Smooth muscle cell (in vitro differentiated cells): ENCODE measurements around the gene EPHB2. TPM values are rescaled to one million over a fixed set of nuclear protein-coding genes. Genes with fewer than 3 reads are reported as not detected.

Experiments used
- DNase-seq: peaks from one replicate; lab custom pipeline; 2025; ENCODE audit not compliant: unreplicated experiment; lab: John Stamatoyannopoulos, UW
- H2AFZ ChIP-seq: fragments of 200-600 bp; sonication (generic); 2 replicates; pipeline ENCODE4 v1.6.0; 2016; ENCODE audit warnings: antibody characterized with exemption, low read depth, mild to moderate bottlenecking
- H3F3A ChIP-seq: fragments of 200-600 bp; sonication (generic); 2 replicates; pipeline ENCODE4 v1.6.0; 2017; ENCODE audit warnings: antibody characterized with exemption, low read depth
- H3K27ac ChIP-seq: fragments of 200-600 bp; sonication (generic); 2 replicates; pipeline ENCODE4 v1.5.1; 2016; ENCODE audit warnings: low read depth, mild to moderate bottlenecking
- H3K27me3 ChIP-seq: fragments of 200-600 bp; sonication (generic); 2 replicates; pipeline ENCODE4 v1.6.1; 2016; ENCODE audit warnings: low read depth, mild to moderate bottlenecking
- H3K36me3 ChIP-seq: fragments of 200-600 bp; sonication (generic); 2 replicates; pipeline ENCODE4 v1.5.1; 2016; ENCODE audit warnings: low read depth
- H3K4me1 ChIP-seq: fragments of 200-600 bp; sonication (generic); 2 replicates; pipeline ENCODE4 v1.5.1; 2016; ENCODE audit warnings: low read depth
- H3K4me2 ChIP-seq: fragments of 200-600 bp; sonication (generic); 2 replicates; pipeline ENCODE4 v1.6.0; 2016; ENCODE audit warnings: mild to moderate bottlenecking
- H3K4me3 ChIP-seq: fragments of 200-600 bp; sonication (generic); 2 replicates; pipeline ENCODE4 v1.5.1; 2016; ENCODE audit warnings: mild to moderate bottlenecking
- H3K79me2 ChIP-seq: fragments of 200-600 bp; sonication (generic); 2 replicates; pipeline ENCODE4 v1.6.0; 2016; ENCODE audit warnings: low read depth, mild to moderate bottlenecking
- H3K9ac ChIP-seq: fragments of 200-600 bp; sonication (generic); 2 replicates; pipeline ENCODE4 v1.6.0; 2016; ENCODE audit warnings: low read depth
- H3K9me3 ChIP-seq: fragments of 200-600 bp; sonication (generic); replicated peaks from 2 replicates; pipeline ENCODE4 v1.5.1; 2016; ENCODE audit warnings: low read depth
- H4K20me1 ChIP-seq: fragments of 200-600 bp; sonication (generic); 2 replicates; pipeline ENCODE4 v1.6.0; 2016; ENCODE audit warnings: low read depth
- WGBS: methylation state at CpG from one replicate; pipeline ENCODE4 v1.1.7; 2016; ENCODE audit warnings: low lambda C conversion rate; 5-methylcytosine and 5-hydroxymethylcytosine counted together
- polyA plus RNA-seq: library from polyadenylated mRNA; unstranded; fragments of >200 nt; fragmentation: Nextera tagmentation; extraction: Ambion mirVana; gene quantifications from 2 replicates; pipeline ENCODE4 v1.2.1, GENCODE V29; 2016
- total RNA-seq: library from RNA; depleted of rRNA; stranded (reverse); fragments of >200 nt; gene quantifications from 2 replicates; pipeline ENCODE4 v1.2.3, GENCODE V29; 2014
- TF ChIP-seq, protein P1 (sequence below): fragments of 200-600 bp; sonication (generic); IDR thresholded peaks from 2 replicates; pipeline ENCODE4 v1.5.1; 2017; ENCODE audit warnings: borderline replicate concordance, mild to moderate bottlenecking, antibody characterized with exemption; ENCODE audit not compliant: insufficient read depth, poor library complexity, severe bottlenecking

Gene EPHB2
- total and polyA plus RNA-seq, 2 experiments from 2014 or later = 1.1 to 6.7 TPM

DNA sequence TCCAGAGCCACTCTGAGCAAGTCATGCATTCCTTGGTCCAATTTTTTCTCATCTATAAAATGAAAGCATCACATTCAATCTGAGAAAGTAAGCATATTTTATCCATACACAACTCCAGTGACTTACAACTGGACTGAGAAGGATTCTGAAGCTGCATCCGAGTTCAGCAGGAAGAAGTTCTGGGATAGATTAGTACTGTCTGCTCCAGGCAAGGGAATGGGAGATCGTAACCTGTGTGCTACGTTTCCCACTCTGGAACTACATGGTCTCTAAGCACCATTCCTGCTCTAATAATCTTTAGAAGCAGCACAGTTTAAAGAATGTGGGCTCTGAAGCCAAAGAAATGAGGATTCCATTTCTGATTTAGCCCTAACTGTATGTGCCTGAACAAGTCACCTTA lies 182.7 kb downstream of the EPHB2 start:
- no peaks in the 10 kb centered on the region for H3K4me1 ChIP-seq
- TF ChIP-seq, protein P1, sequence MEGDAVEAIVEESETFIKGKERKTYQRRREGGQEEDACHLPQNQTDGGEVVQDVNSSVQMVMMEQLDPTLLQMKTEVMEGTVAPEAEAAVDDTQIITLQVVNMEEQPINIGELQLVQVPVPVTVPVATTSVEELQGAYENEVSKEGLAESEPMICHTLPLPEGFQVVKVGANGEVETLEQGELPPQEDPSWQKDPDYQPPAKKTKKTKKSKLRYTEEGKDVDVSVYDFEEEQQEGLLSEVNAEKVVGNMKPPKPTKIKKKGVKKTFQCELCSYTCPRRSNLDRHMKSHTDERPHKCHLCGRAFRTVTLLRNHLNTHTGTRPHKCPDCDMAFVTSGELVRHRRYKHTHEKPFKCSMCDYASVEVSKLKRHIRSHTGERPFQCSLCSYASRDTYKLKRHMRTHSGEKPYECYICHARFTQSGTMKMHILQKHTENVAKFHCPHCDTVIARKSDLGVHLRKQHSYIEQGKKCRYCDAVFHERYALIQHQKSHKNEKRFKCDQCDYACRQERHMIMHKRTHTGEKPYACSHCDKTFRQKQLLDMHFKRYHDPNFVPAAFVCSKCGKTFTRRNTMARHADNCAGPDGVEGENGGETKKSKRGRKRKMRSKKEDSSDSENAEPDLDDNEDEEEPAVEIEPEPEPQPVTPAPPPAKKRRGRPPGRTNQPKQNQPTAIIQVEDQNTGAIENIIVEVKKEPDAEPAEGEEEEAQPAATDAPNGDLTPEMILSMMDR = no peak
- H3K4me2 ChIP-seq = no peak overlapping the region
- 71% methylated on average over 3 of the region's 3 CpGs for WGBS
- H3K27me3 ChIP-seq = peaks cover 17% of the 10 kb centered on the region
- H3K36me3 ChIP-seq = no peaks in the 10 kb centered on the region
- H2AFZ ChIP-seq = no peak overlapping the region
- no peaks in the 10 kb centered on the region for H3F3A ChIP-seq
- H3K9me3 ChIP-seq = no peaks in the 10 kb centered on the region
- H3K79me2 ChIP-seq = no peaks in the 10 kb centered on the region
- no peak overlapping the region for H3K4me3 ChIP-seq
- H4K20me1 ChIP-seq = no peaks in the 10 kb centered on the region
- no peak for DNase-seq
- no peak overlapping the region for H3K27ac ChIP-seq
- no peak overlapping the region for H3K9ac ChIP-seq

DNA sequence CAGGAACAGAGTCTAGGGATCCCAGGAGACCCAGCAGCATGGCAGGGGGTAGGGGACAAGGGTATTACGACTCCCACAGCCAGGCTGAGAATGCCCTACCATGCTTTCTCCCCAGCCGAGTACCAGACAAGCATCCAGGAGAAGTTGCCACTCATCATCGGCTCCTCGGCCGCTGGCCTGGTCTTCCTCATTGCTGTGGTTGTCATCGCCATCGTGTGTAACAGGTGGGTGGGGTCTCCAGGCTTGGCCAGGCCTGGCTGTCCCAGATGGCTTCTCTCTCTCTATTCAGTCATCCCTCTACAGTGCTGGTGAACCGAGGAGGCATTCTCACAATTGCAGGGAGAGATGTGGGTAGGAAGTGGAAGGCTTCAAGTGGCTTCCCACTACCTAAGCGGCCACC lies 184.7 kb downstream of the EPHB2 start:
- DNase-seq = no peak
- no peaks in the 10 kb centered on the region for H3K36me3 ChIP-seq
- 82% methylated on average over 9 of the region's 9 CpGs for WGBS
- no peak overlapping the region for H2AFZ ChIP-seq
- no peak overlapping the region for H3K27ac ChIP-seq
- no peaks in the 10 kb centered on the region for H3K79me2 ChIP-seq
- no peaks in the 10 kb centered on the region for H3K9me3 ChIP-seq
- TF ChIP-seq, protein P1 = no peak
- no peaks in the 10 kb centered on the region for H3F3A ChIP-seq
- H3K4me1 ChIP-seq = no peaks in the 10 kb centered on the region
- no peaks in the 10 kb centered on the region for H4K20me1 ChIP-seq
- no peak overlapping the region for H3K4me2 ChIP-seq
- H3K9ac ChIP-seq = no peak overlapping the region
- H3K4me3 ChIP-seq = no peak overlapping the region
- H3K27me3 ChIP-seq = peaks cover 20% of the 10 kb centered on the region

DNA sequence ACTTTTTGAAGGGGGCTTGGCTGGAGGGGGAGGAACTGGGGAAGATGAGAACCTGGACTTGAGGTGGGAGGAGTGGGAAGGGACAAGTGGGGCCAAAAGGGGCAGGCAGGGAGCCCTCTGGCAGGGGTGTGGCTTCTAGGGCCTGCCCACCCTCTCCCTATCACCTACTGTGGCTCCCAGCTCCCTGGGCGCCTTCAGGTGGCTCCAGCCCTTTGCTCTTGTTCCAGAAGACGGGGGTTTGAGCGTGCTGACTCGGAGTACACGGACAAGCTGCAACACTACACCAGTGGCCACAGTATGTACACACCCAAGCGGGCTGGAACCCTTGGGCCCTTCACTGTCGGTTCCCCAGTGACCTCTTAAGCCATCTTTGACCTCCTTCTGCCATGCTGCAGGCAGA lies 185.5 kb downstream of the EPHB2 start:
- no peak for DNase-seq
- no peaks in the 10 kb centered on the region for H3K79me2 ChIP-seq
- no peaks in the 10 kb centered on the region for H4K20me1 ChIP-seq
- H2AFZ ChIP-seq = no peak overlapping the region
- H3K4me3 ChIP-seq = no peak overlapping the region
- H3K4me2 ChIP-seq = no peak overlapping the region
- TF ChIP-seq, protein P1 = no peak
- no peaks in the 10 kb centered on the region for H3F3A ChIP-seq
- H3K27me3 ChIP-seq = peaks cover 22% of the 10 kb centered on the region
- WGBS = 93% methylated on average over 7 of the region's 7 CpGs
- no peaks in the 10 kb centered on the region for H3K9me3 ChIP-seq
- no peak overlapping the region for H3K27ac ChIP-seq
- no peaks in the 10 kb centered on the region for H3K4me1 ChIP-seq
- no peaks in the 10 kb centered on the region for H3K36me3 ChIP-seq
- H3K9ac ChIP-seq = no peak overlapping the region

DNA sequence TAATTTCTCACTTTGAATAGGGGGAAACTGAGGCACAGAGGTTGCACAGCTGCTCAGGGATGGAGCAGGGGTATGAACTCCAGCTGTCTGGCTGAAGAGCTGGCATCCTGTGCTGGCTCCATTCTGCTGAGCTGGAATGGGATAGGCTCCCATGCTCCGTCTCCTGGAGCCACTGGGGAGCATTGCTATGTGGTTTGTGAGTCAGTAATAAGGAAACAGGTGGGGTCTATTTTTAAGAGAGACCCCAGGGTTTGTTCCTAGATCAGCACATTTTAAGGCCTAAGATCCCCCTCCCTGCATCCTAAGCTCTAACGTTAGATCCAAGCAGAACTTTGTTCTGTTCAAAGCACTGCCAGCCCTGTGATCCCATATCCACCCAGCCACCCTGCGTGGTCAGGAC lies 189.8 kb downstream of the EPHB2 start:
- Histone ChIP-seq H2AFZ (no peak overlapping the region), H3F3A (no peaks in the 10 kb centered on the region), H3K4me1 (no peaks in the 10 kb centered on the region), H3K4me2 (no peak overlapping the region), H3K27ac (no peak overlapping the region), H3K27me3 (peaks cover 29% of the 10 kb centered on the region), H3K79me2 (no peaks in the 10 kb centered on the region), H3K9me3 (no peaks in the 10 kb centered on the region), H4K20me1 (no peaks in the 10 kb centered on the region), H3K4me3 (no peak overlapping the region), H3K36me3 (no peaks in the 10 kb centered on the region), H3K9ac (no peak overlapping the region)
- 85% methylated on average over 3 of the region's 3 CpGs for WGBS
- TF ChIP-seq, protein P1 = no peak
- no peak for DNase-seq
